ENCODE measurements around the gene KREMEN1. TPM values are rescaled to one million over a fixed set of nuclear protein-coding genes. Genes with fewer than 3 reads are reported as not detected.

Gene KREMEN1
- total and polyA plus RNA-seq, 2 of the 4 experiments (the other 2 are of a cell fraction), result 2.9 to 4.6 TPM

DNA sequence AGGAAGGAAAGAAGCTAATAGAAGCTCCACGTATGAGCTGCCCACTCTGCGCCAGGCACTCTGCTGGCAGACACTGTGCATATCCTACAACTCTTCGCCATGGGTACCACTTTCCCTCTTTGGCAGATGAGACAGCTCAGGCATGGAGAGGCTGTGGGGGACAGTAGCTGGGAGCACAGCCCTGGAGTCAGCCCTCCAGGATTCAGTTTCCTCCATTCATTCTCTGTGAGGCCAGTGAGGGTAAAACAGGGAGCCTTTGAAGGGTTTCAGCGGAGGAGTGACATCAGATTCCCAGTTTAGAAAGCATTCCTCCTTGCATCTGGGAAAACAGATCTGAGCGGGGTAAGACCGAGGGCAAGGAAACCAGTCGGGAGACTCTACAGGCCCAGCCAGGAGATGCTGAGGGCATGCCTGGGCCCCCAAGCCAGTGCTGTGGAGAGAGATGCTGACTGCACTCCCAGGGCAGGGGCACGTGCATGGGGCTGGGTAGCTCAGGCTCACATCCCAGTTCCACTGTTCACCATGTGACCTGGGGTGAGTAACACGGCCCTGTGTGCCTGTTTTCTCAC is 74.6 kb downstream of the KREMEN1 start:
- ChIA-PET POLR2A (ENCODE audit: unreplicated experiment) (no interaction called here), CTCF (no interaction called here)
- Histone ChIP-seq H3K36me3 (ENCODE audit: control insufficient read depth, insufficient read depth, low read length) (peaks cover 2% of the 10 kb centered on the region; the same call in 1 of the 2 replicates), H4K91ac (ENCODE audit: insufficient read depth, low read depth, low read length) (no peak overlapping the region), H2BK15ac (ENCODE audit: low read depth, low read length) (no peak overlapping the region), H3K23ac (ENCODE audit: low read depth, low read length) (no peak overlapping the region), H3K9me3 (ENCODE audit: control insufficient read depth, insufficient read depth, low read length) (no peaks in the 10 kb centered on the region), H3K79me1 (ENCODE audit: low read depth in 1 of 2, low read length in 2 of 2) (no peaks in the 10 kb centered on the region), H2BK5ac (ENCODE audit: low read depth, low read length, poor library complexity, severe bottlenecking) (no peak overlapping the region), H3K27ac (ENCODE audit: insufficient read depth, low read length) (no peak overlapping the region), H4K20me1 (ENCODE audit: insufficient read depth, low read length) (no peaks in the 10 kb centered on the region), H3K4me2 (ENCODE audit: low read depth, low read length) (no peak overlapping the region), H2AFZ (replicated peaks; ENCODE audit: low read length, poor library complexity) (no peak overlapping the region), H3K56ac (ENCODE audit: extremely low read depth, insufficient read depth, low read length) (no peak overlapping the region), H3K9ac (ENCODE audit: low read depth, low read length) (no peak overlapping the region), H3K4me1 (ENCODE audit: control insufficient read depth, insufficient read depth, low read length) (no peaks in the 10 kb centered on the region; the same call in 1 of the 2 replicates), H4K5ac (ENCODE audit: low read depth, low read length) (no peak overlapping the region), H3K9me1 (ENCODE audit: insufficient read depth, low read length) (no peaks in the 10 kb centered on the region), H3K27me3 (ENCODE audit: control insufficient read depth, insufficient read depth, low read length) (no peaks in the 10 kb centered on the region), H3K14ac (replicated peaks; ENCODE audit: low read depth, low read length) (no peak overlapping the region), H3K4ac (ENCODE audit: low read depth, low read length) (no peak overlapping the region), H2AK9ac (replicated peaks; ENCODE audit: low read depth, low read length, poor library complexity) (no peak overlapping the region), H3K18ac (ENCODE audit: low read depth, low read length) (no peak overlapping the region), H2AK5ac (ENCODE audit: low read depth, low read length) (no peak overlapping the region), H4K8ac (ENCODE audit: low read depth in 2 of 2, low read length in 2 of 2) (no peak overlapping the region), H2BK120ac (ENCODE audit: low read depth, low read length) (no peak overlapping the region), H3K4me3 (ENCODE audit: insufficient read depth, low read depth, low read length) (no peak overlapping the region), H2BK20ac (ENCODE audit: low read depth, low read length) (no peak overlapping the region)
- in situ Hi-C loops (cut with MboI; ENCODE audit: low sequenced_read_pairs) (no loop called here), intact Hi-C loops (cut with micrococcal nuclease) (no loop called here), dilution Hi-C loops (cut with HindIII; ENCODE audit: low sequenced_read_pairs, unreplicated experiment) (no loop called here)
- DNase-seq (no peak), ATAC-seq (ENCODE audit: low read depth) (no peak)
- 93% methylated on average over 3 of the region's 9 CpGs; no CpG with 5 or more reads in 1 of the 2 experiments for WGBS, 2 experiments (ENCODE audit: extremely low coverage in 2 of 2, insufficient read length in 1 of 2)
- TF ChIP-seq MAFK (IDR thresholded peaks at IDR 0.05; ENCODE audit: low read depth, low read length) (no peak), CHD1 (IDR thresholded peaks at IDR 0.05; ENCODE audit: low read depth, low read length) (no peak), BHLHE40 (IDR thresholded peaks at IDR 0.05; ENCODE audit: low read depth, low read length) (no peak), RFX5 (IDR thresholded peaks at IDR 0.05; ENCODE audit: low read depth, low read length) (no peak), CEBPB (IDR thresholded peaks at IDR 0.05; ENCODE audit: low read depth, low read length) (no peak), RAD21 (IDR thresholded peaks at IDR 0.05; ENCODE audit: low read length) (no peak), FOS (IDR thresholded peaks at IDR 0.05; ENCODE audit: low read depth, low read length) (no peak), NFE2L2 (IDR thresholded peaks at IDR 0.05; ENCODE audit: low read depth, low read length) (no peak), POLR2A (IDR thresholded peaks at IDR 0.05; ENCODE audit: low read depth, low read length) (no peak), MAZ (IDR thresholded peaks at IDR 0.05; ENCODE audit: borderline replicate concordance, low read depth, low read length) (no peak), SMC3 (IDR thresholded peaks at IDR 0.05; ENCODE audit: low read depth, low read length) (no peak), MXI1 (IDR thresholded peaks at IDR 0.05; ENCODE audit: borderline replicate concordance, low read depth, low read length) (no peak)
- TF ChIP-seq, protein P1, sequence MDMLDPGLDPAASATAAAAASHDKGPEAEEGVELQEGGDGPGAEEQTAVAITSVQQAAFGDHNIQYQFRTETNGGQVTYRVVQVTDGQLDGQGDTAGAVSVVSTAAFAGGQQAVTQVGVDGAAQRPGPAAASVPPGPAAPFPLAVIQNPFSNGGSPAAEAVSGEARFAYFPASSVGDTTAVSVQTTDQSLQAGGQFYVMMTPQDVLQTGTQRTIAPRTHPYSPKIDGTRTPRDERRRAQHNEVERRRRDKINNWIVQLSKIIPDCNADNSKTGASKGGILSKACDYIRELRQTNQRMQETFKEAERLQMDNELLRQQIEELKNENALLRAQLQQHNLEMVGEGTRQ (IDR thresholded peaks at IDR 0.05; ENCODE audit: low read depth, low read length), result no peak
- TF ChIP-seq, protein P2, sequence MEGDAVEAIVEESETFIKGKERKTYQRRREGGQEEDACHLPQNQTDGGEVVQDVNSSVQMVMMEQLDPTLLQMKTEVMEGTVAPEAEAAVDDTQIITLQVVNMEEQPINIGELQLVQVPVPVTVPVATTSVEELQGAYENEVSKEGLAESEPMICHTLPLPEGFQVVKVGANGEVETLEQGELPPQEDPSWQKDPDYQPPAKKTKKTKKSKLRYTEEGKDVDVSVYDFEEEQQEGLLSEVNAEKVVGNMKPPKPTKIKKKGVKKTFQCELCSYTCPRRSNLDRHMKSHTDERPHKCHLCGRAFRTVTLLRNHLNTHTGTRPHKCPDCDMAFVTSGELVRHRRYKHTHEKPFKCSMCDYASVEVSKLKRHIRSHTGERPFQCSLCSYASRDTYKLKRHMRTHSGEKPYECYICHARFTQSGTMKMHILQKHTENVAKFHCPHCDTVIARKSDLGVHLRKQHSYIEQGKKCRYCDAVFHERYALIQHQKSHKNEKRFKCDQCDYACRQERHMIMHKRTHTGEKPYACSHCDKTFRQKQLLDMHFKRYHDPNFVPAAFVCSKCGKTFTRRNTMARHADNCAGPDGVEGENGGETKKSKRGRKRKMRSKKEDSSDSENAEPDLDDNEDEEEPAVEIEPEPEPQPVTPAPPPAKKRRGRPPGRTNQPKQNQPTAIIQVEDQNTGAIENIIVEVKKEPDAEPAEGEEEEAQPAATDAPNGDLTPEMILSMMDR (conservative IDR thresholded peaks at IDR 0.05; ENCODE audit: low read depth, low read length), result no peak
- TF ChIP-seq, protein P3, sequence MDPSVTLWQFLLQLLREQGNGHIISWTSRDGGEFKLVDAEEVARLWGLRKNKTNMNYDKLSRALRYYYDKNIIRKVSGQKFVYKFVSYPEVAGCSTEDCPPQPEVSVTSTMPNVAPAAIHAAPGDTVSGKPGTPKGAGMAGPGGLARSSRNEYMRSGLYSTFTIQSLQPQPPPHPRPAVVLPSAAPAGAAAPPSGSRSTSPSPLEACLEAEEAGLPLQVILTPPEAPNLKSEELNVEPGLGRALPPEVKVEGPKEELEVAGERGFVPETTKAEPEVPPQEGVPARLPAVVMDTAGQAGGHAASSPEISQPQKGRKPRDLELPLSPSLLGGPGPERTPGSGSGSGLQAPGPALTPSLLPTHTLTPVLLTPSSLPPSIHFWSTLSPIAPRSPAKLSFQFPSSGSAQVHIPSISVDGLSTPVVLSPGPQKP (IDR thresholded peaks at IDR 0.05; ENCODE audit: borderline replicate concordance, low read depth, low read length), result no peak
- BruUV-seq (replicated peaks), result no TSS peak
